OCI-LY7 (cell line): ENCODE results near the gene CAMK1G. TPM values are rescaled to one million over a fixed set of nuclear protein-coding genes. Genes with fewer than 3 reads are reported as not detected.

Experiments
- BruUV-seq: library from RNA; stranded (reverse); fragments of 400-500 nt; replicated peaks from 2 replicates; lab custom pipeline; 2021; lab: Mats Ljungman, UMichigan
- CTCF ChIA-PET: fragments of 300-600 bp; sonication (Branson Sonifier 250); formaldehyde crosslinking; loops from one replicate; lab custom pipeline; 2022; ENCODE audit warnings: antibody characterized with exemption; ENCODE audit not compliant: unreplicated experiment; lab: Charles Lee
- POLR2A ChIA-PET: fragments of 300-600 bp; sonication (Branson Sonifier 250); formaldehyde crosslinking; loops from one replicate; lab custom pipeline; 2022; ENCODE audit warnings: antibody characterized with exemption; lab: Charles Lee
- DNase-seq: peaks from one replicate; pipeline ENCODE4 v3.0.0-alpha.2; 2015; ENCODE audit warnings: low spot score
- H2AFZ ChIP-seq: fragments of 200-600 bp; sonication (generic), shearing (Covaris generic); 2 replicates; pipeline ENCODE4 v1.6.1; 2014; ENCODE audit warnings: mild to moderate bottlenecking, antibody characterized with exemption, low read length, moderate library complexity
- H3K27ac ChIP-seq: fragments of 200-600 bp; sonication (generic); 2 replicates; pipeline ENCODE4 v1.5.1; 2014; ENCODE audit warnings: mixed run types, low read depth, mild to moderate bottlenecking, moderate library complexity, low read length, inconsistent platforms; ENCODE audit not compliant: poor library complexity, severe bottlenecking
- H3K36me3 ChIP-seq: fragments of 200-600 bp; sonication (generic); 2 replicates; pipeline ENCODE4 v1.6.1; 2014; ENCODE audit warnings: mild to moderate bottlenecking, antibody characterized with exemption, low read length, moderate library complexity, mixed read lengths; ENCODE audit not compliant: insufficient read depth
- H3K4me1 ChIP-seq: fragments of 200-600 bp; sonication (generic); 2 replicates; pipeline ENCODE4 v1.5.1; 2014; ENCODE audit warnings: mild to moderate bottlenecking, low read length; ENCODE audit not compliant: insufficient read depth, poor library complexity, severe bottlenecking
- H3K4me2 ChIP-seq: fragments of 200-600 bp; sonication (generic); 2 replicates; pipeline ENCODE4 v1.6.1; 2014; ENCODE audit warnings: mild to moderate bottlenecking, low read length
- H3K4me3 ChIP-seq: fragments of 200-600 bp; sonication (generic); 2 replicates; pipeline ENCODE4 v1.5.1; 2014; ENCODE audit warnings: mild to moderate bottlenecking, low read depth, low read length; ENCODE audit not compliant: poor library complexity, severe bottlenecking
- H3K79me2 ChIP-seq: fragments of 200-600 bp; sonication (generic); 2 replicates; pipeline ENCODE4 v1.6.1; 2016; ENCODE audit warnings: low read depth, mild to moderate bottlenecking, low read length, moderate library complexity, mixed read lengths; ENCODE audit not compliant: insufficient read depth
- H3K9me2 ChIP-seq: fragments of 200-600 bp; sonication (generic); 2 replicates; pipeline ENCODE4 v1.6.1; 2016; ENCODE audit warnings: mild to moderate bottlenecking, low read length, mixed read lengths; ENCODE audit not compliant: insufficient read depth
- H3K9me3 ChIP-seq: fragments of 200-600 bp; sonication (generic); 2 replicates; pipeline ENCODE4 v1.6.1; 2014; ENCODE audit warnings: mild to moderate bottlenecking, mixed run types, low read length, mixed read lengths
- H4K20me1 ChIP-seq: fragments of 200-600 bp; sonication (generic); 2 replicates; pipeline ENCODE4 v1.6.1; 2014; ENCODE audit warnings: mild to moderate bottlenecking, antibody characterized with exemption, low read length, moderate library complexity, mixed read lengths; ENCODE audit not compliant: insufficient read depth
- CTCF ChIP-seq: fragments of 200-600 bp; sonication (generic); conservative IDR thresholded peaks from 2 replicates; pipeline ENCODE4 v1.5.1; 2014; ENCODE audit warnings: mild to moderate bottlenecking, antibody characterized with exemption, low read length, moderate library complexity, mixed read lengths
- EZH2phosphoT487 ChIP-seq: fragments of 200-600 bp; sonication (generic); IDR thresholded peaks from 2 replicates; pipeline ENCODE4 v1.6.1; 2018; ENCODE audit warnings: low read depth, borderline replicate concordance, mild to moderate bottlenecking, mixed run types, antibody characterized with exemption, low read length, moderate library complexity, mixed read lengths
- intact Hi-C: fragments of 100-400 bp; cut with micrococcal nuclease; formaldehyde crosslinking; loops from one replicate; pipeline ENCODE4 v1.10.0; 2022; ENCODE audit not compliant: unreplicated experiment
- total RNA-seq, 2 experiments: library from RNA; depleted of rRNA in 1 of 2; stranded (reverse); fragments of >200 nt in 1 of 2; shearing (Covaris generic) in 1 of 2; gene quantifications; 2 replicates each; pipeline ENCODE4 v1.2.3, GENCODE V29; 2014 to 2022

Gene CAMK1G
- total RNA-seq, 2 experiments from 2014 or later, result not detected

DNA sequence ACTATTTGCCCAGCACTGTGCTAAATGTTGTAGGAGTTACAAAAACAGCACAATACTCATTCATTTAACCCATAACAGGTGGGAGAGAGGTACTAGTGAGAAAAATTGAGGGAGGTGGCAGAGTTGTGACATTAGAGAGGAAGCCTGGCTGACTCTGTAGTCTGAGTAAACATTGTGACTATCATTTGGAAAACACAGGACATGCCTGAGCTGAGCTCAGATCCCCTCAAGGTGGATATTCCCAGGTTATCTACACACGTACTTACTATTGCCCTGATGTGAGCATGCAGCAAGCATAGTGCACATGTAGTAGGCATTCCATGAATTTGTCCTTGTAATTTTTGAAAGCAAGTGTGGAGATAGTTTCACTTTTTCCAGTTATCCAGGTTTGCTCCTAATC, 10.9 kb downstream of the CAMK1G start:
- Histone ChIP-seq H3K9me3 (no peaks in the 10 kb centered on the region), H2AFZ (no peak overlapping the region), H3K36me3 (no peaks in the 10 kb centered on the region), H3K4me2 (no peak overlapping the region), H3K79me2 (no peaks in the 10 kb centered on the region), H3K27ac (no peak overlapping the region), H3K4me3 (no peak overlapping the region), H3K9me2 (no peaks in the 10 kb centered on the region), H4K20me1 (no peaks in the 10 kb centered on the region), H3K4me1 (no peaks in the 10 kb centered on the region)
- POLR2A ChIA-PET, result no interaction called here
- CTCF ChIA-PET, result no interaction called here
- no peak for TF ChIP-seq EZH2phosphoT487
- TF ChIP-seq CTCF, result no peak
- no peak for DNase-seq
- BruUV-seq, result no TSS peak
- intact Hi-C loops, result no loop called here

- POLR2A ChIA-PET, result no interaction called here
- BruUV-seq, result no TSS peak
- intact Hi-C loops, result no loop called here
These were observed 11.5 kb downstream of the CAMK1G start for GRCh38 chr1:209595028-209595427.

More at GRCh38 chr1:209595028-209595427, 11.5 kb downstream of the CAMK1G start:
- Histone ChIP-seq H3K79me2 (no peaks in the 10 kb centered on the region), H3K4me3 (no peak overlapping the region), H3K9me3 (no peaks in the 10 kb centered on the region), H2AFZ (no peak overlapping the region), H3K36me3 (no peaks in the 10 kb centered on the region), H3K4me1 (no peaks in the 10 kb centered on the region), H3K27ac (no peak overlapping the region), H3K9me2 (no peaks in the 10 kb centered on the region), H4K20me1 (no peaks in the 10 kb centered on the region), H3K4me2 (no peak overlapping the region)
- CTCF ChIA-PET, result no interaction called here
- no peak for TF ChIP-seq CTCF
- TF ChIP-seq EZH2phosphoT487, result no peak
- no peak for DNase-seq
